A673 (cell line): ENCODE measurements around the gene EMC6. TPM values are rescaled to one million over a fixed set of nuclear protein-coding genes. Genes with fewer than 3 reads are reported as not detected.
"Not testable (repeated sequence)": the region's sequence is repeated elsewhere in the genome, so short reads cannot be mapped to it uniquely, and the experiment has no call there.

Source experiments
- BruUV-seq: library from RNA; stranded (reverse); fragments of 400-500 nt; replicated peaks from 2 replicates; lab custom pipeline; 2021; lab: Mats Ljungman, UMichigan
- CTCF ChIA-PET: fragments of 300-600 bp; sonication (Branson Sonifier 250); formaldehyde crosslinking; loops from one replicate; lab custom pipeline; 2022; ENCODE audit warnings: antibody characterized with exemption; lab: Charles Lee
- POLR2A ChIA-PET: fragments of 300-600 bp; sonication (Branson Sonifier 250); formaldehyde crosslinking; loops from one replicate; lab custom pipeline; 2022; ENCODE audit warnings: antibody characterized with exemption; ENCODE audit not compliant: low non-redundant PET; lab: Charles Lee
- DNase-seq: peaks from one replicate; pipeline ENCODE4 v3.0.0-alpha.2; 2015; ENCODE audit warnings: low spot score
- H3K27ac ChIP-seq: fragments of 200-600 bp; sonication (generic); 2 replicates; pipeline ENCODE4 v1.5.1; 2016; ENCODE audit warnings: mixed run types, low read depth, mild to moderate bottlenecking, mixed read lengths, antibody characterized with exemption, low read length; ENCODE audit not compliant: poor library complexity, severe bottlenecking
- H3K27me3 ChIP-seq: fragments of 200-600 bp; sonication (generic); replicated peaks from 2 replicates; pipeline ENCODE4 v1.6.1; 2017; ENCODE audit warnings: mixed run types, low read depth, mild to moderate bottlenecking, mixed read lengths, antibody characterized with exemption, low read length; ENCODE audit not compliant: insufficient read depth, poor library complexity
- H3K36me3 ChIP-seq: fragments of 200-600 bp; sonication (generic); 2 replicates; pipeline ENCODE4 v1.6.1; 2016; ENCODE audit warnings: mixed run types, mild to moderate bottlenecking, mixed read lengths, antibody characterized with exemption, low read length; ENCODE audit not compliant: insufficient read depth, poor library complexity, severe bottlenecking
- H3K4me1 ChIP-seq: fragments of 200-600 bp; sonication (generic); 2 replicates; pipeline ENCODE4 v1.6.1; 2017; ENCODE audit warnings: mixed run types, mild to moderate bottlenecking, mixed read lengths, antibody characterized with exemption, low read length; ENCODE audit not compliant: insufficient read depth, poor library complexity, severe bottlenecking
- H3K4me3 ChIP-seq: fragments of 200-600 bp; sonication (generic); 2 replicates; pipeline ENCODE4 v1.5.1; 2016; ENCODE audit warnings: low read depth, mixed run types, mild to moderate bottlenecking, mixed read lengths, low read length; ENCODE audit not compliant: poor library complexity, severe bottlenecking
- H3K9me3 ChIP-seq: fragments of 200-600 bp; sonication (generic); 2 replicates; pipeline ENCODE4 v1.6.1; 2016; ENCODE audit warnings: mixed run types, low read depth, mild to moderate bottlenecking, mixed read lengths, antibody characterized with exemption, low read length; ENCODE audit not compliant: poor library complexity, severe bottlenecking
- CTCF ChIP-seq: fragments of 300-800, 200-600 bp; sonication (generic); conservative IDR thresholded peaks from 2 replicates; pipeline ENCODE4 v1.5.1; 2017; ENCODE audit warnings: low read depth, mild to moderate bottlenecking, antibody characterized with exemption, low read length, moderate library complexity, mixed read lengths
- EZH2 ChIP-seq: fragments of 200-600 bp; sonication (generic); IDR thresholded peaks from 2 replicates; pipeline ENCODE4 v1.6.1; 2017; ENCODE audit warnings: borderline replicate concordance, low read depth, mild to moderate bottlenecking, mixed read lengths, antibody characterized with exemption, low read length; ENCODE audit not compliant: poor library complexity, severe bottlenecking
- intact Hi-C: fragments of 100-400 bp; cut with micrococcal nuclease; formaldehyde crosslinking; loops from one replicate; pipeline ENCODE4 v1.10.0; 2022; ENCODE audit not compliant: unreplicated experiment
- total RNA-seq: library from RNA; stranded (reverse); gene quantifications from 2 replicates; pipeline ENCODE4 v1.2.3, GENCODE V29; 2021

EMC6 gene
- total RNA-seq, 1 experiment from 2014 or later = 70.9 TPM

- BruUV-seq = no TSS peak
- TF ChIP-seq EZH2 = no peak
- H3K4me3 ChIP-seq = no peak overlapping the region
- H3K36me3 ChIP-seq = no peaks in the 10 kb centered on the region
- intact Hi-C loops = no loop called here
- H3K9me3 ChIP-seq = no peaks in the 10 kb centered on the region
- H3K4me1 ChIP-seq = no peaks in the 10 kb centered on the region
- H3K27ac ChIP-seq = no peak overlapping the region
- H3K27me3 ChIP-seq = no peaks in the 10 kb centered on the region
- CTCF ChIA-PET = no interaction called here
- DNase-seq = no peak
- POLR2A ChIA-PET = interaction anchor here (0.6 kb wide), 2 partner anchors 22 to 868 kb away, joined by 4 read pairs; no protein-coding TSS in a partner anchor
Measured at GRCh38 chr17:3704931-3705717, 36.5 kb downstream of the EMC6 start.

- DNase-seq, CTCF ChIA-PET, BruUV-seq, H3K36me3 ChIP-seq, intact Hi-C loops, H3K27me3 ChIP-seq, POLR2A ChIA-PET, H3K4me3 ChIP-seq, H3K4me1 ChIP-seq, H3K9me3 ChIP-seq, H3K27ac ChIP-seq: not testable (repeated sequence)
Measured at GRCh38 chr17:3705718-3705984, 37.0 kb downstream of the EMC6 start.

GRCh38 chr17:3708366-3708765, 39.8 kb downstream of the EMC6 start:
- intact Hi-C loops = no loop called here
- no peaks in the 10 kb centered on the region for H3K9me3 ChIP-seq
- no peaks in the 10 kb centered on the region for H3K4me1 ChIP-seq
- no TSS peak for BruUV-seq
- no peak for DNase-seq
- POLR2A ChIA-PET = no interaction called here
- no peak overlapping the region for H3K27ac ChIP-seq
- no peaks in the 10 kb centered on the region for H3K36me3 ChIP-seq
- CTCF ChIA-PET = no interaction called here
- H3K4me3 ChIP-seq = no peak overlapping the region
- H3K27me3 ChIP-seq = no peaks in the 10 kb centered on the region
- no peak for TF ChIP-seq EZH2
- no peak for TF ChIP-seq CTCF

GRCh38 chr17:3710951-3711383, 42.4 kb downstream of the EMC6 start:
- BruUV-seq = no TSS peak
- no peak for DNase-seq
- no peaks in the 10 kb centered on the region for H3K4me1 ChIP-seq
- H3K36me3 ChIP-seq = peaks cover 14% of the 10 kb centered on the region
- ChIA-PET CTCF (no interaction called here), POLR2A (no interaction called here)
- H3K4me3 ChIP-seq = no peak overlapping the region
- intact Hi-C loops = no loop called here
- TF ChIP-seq EZH2 = no peak
- TF ChIP-seq CTCF = no peak
- no peaks in the 10 kb centered on the region for H3K9me3 ChIP-seq
- H3K27ac ChIP-seq = no peak overlapping the region
- H3K27me3 ChIP-seq = no peaks in the 10 kb centered on the region
